Thoracic aorta (tissue), 2 donors: Measurements from ENCODE around the gene MRPL41. TPM values are rescaled to one million over a fixed set of nuclear protein-coding genes. Genes with fewer than 3 reads are reported as not detected.
"Not testable (repeated sequence)": the region's sequence is repeated elsewhere in the genome, so short reads cannot be mapped to it uniquely, and the experiment has no call there.

Experiments
- ATAC-seq: fragments of 150-250 bp; one replicate; pipeline ENCODE4 v1.8.0; 2017; ENCODE audit warnings: low read depth; ENCODE audit not compliant: insufficient number of reproducible peaks, low FRiP score
- DNase-seq: peaks from one replicate; pipeline ENCODE4 v3.0.0-alpha.2; 2020; ENCODE audit warnings: low spot score
- H3K27ac ChIP-seq, 2 donors: fragments of 200-600 bp; sonication (generic); 1 replicate in 1 of 2; 2 replicates in 1 of 2; pipeline ENCODE4 v1.5.1; 2016; ENCODE audit warnings: mild to moderate bottlenecking in 2 of 2, moderate library complexity in 2 of 2
- H3K27me3 ChIP-seq: fragments of 200-600 bp; sonication (generic); replicated peaks from 2 replicates; pipeline ENCODE4 v1.6.0; 2016; ENCODE audit warnings: mild to moderate bottlenecking; ENCODE audit not compliant: insufficient read depth
- H3K36me3 ChIP-seq: fragments of 200-600 bp; sonication (generic); one replicate; pipeline ENCODE4 v1.5.1; 2016
- H3K4me1 ChIP-seq, 2 donors: fragments of 200-600 bp; sonication (generic); 1 replicate in 1 of 2; 2 replicates in 1 of 2; pipeline versions ENCODE4 v1.5.1 to v1.6.0; 2016; ENCODE audit warnings: low read depth in 2 of 2, mild to moderate bottlenecking in 1 of 2; ENCODE audit not compliant: control insufficient read depth in 1 of 2
- H3K4me3 ChIP-seq: fragments of 200-600 bp; sonication (generic); 2 replicates; pipeline ENCODE4 v1.5.1; 2016; ENCODE audit warnings: mild to moderate bottlenecking
- H3K9me3 ChIP-seq: fragments of 200-600 bp; sonication (generic); 2 replicates; pipeline ENCODE4 v1.5.1; 2016
- total RNA-seq, 2 donors: library from RNA; depleted of rRNA; stranded (reverse); fragments of >200 nt; gene quantifications; one replicate each; pipeline versions ENCODE4 v1.1.0 to v1.2.3, GENCODE V29; 2016
- TF ChIP-seq, protein P1 (sequence below): fragments of 200-600 bp; sonication (generic); IDR thresholded peaks from one replicate; pipeline ENCODE4 v1.5.1; 2019; ENCODE audit warnings: antibody characterized with exemption

The MRPL41 gene
- total RNA-seq, 2 donors from 2014 or later = 23.5 to 54.3 TPM

DNA sequence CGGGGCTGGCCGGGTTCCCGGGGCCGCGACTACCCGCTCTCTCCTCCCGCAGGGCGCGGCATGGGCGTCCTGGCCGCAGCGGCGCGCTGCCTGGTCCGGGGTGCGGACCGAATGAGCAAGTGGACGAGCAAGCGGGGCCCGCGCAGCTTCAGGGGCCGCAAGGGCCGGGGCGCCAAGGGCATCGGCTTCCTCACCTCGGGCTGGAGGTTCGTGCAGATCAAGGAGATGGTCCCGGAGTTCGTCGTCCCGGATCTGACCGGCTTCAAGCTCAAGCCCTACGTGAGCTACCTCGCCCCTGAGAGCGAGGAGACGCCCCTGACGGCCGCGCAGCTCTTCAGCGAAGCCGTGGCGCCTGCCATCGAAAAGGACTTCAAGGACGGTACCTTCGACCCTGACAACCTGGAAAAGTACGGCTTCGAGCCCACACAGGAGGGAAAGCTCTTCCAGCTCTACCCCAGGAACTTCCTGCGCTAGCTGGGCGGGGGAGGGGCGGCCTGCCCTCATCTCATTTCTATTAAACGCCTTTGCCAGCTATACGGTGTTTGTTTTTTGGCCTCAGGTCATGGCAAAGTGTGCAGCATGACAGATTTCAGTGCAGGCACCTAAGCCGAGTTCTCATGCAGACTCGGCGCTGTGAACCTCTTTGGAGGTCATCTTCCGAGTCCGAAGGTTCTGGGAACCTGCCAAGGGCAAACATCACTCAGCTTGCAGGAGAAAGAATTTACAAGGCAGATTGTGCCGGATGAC lies 516 bp downstream of the MRPL41 start:
- ATAC-seq = peak; percentile 4
- TF ChIP-seq, protein P1, sequence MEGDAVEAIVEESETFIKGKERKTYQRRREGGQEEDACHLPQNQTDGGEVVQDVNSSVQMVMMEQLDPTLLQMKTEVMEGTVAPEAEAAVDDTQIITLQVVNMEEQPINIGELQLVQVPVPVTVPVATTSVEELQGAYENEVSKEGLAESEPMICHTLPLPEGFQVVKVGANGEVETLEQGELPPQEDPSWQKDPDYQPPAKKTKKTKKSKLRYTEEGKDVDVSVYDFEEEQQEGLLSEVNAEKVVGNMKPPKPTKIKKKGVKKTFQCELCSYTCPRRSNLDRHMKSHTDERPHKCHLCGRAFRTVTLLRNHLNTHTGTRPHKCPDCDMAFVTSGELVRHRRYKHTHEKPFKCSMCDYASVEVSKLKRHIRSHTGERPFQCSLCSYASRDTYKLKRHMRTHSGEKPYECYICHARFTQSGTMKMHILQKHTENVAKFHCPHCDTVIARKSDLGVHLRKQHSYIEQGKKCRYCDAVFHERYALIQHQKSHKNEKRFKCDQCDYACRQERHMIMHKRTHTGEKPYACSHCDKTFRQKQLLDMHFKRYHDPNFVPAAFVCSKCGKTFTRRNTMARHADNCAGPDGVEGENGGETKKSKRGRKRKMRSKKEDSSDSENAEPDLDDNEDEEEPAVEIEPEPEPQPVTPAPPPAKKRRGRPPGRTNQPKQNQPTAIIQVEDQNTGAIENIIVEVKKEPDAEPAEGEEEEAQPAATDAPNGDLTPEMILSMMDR = no peak
- H3K4me1 ChIP-seq = peaks cover 16 to 39% of the 10 kb centered on the region in 2 donors

DNA sequence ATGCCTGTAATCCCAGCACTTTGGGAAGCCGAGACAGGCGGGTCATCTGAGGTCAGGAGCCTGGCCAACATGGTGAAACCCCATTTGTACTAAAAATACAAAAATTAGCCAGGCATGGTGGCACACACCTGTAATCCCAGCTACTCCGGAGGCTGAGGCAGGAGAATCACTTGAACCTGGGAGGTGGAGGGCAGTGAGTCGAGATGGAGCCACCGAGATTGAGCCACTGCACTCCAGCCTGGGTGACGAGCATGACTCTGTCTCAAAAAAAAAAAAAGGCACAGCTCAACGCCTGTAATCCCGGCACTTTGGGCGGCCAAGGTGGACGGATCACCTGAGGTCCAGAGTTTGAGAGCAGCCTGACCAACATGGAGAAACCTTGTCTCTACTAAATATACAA lies 2.0 kb downstream of the MRPL41 start:
- not testable (repeated sequence) for H3K4me3 ChIP-seq, ATAC-seq, H3K27me3 ChIP-seq, DNase-seq, H3K27ac ChIP-seq, H3K9me3 ChIP-seq
- Histone ChIP-seq H3K36me3 (peaks cover 21% of the 10 kb centered on the region), H3K4me1 (peaks cover 15 to 24% of the 10 kb centered on the region in 2 donors)

More for the DNA sequence above, 516 bp downstream of the MRPL41 start:
- Histone ChIP-seq H3K36me3 (peaks cover 18% of the 10 kb centered on the region), H3K4me3 (peak overlapping the region; percentile 96), H3K27ac (peak overlapping the region; percentile 60 to 84), H3K9me3 (no peaks in the 10 kb centered on the region), H3K27me3 (no peaks in the 10 kb centered on the region)
- no peak for DNase-seq

- Histone ChIP-seq H3K36me3 (peaks cover 21% of the 10 kb centered on the region), H3K27ac (no peak overlapping the region), H3K4me1 (peaks cover 11 to 17% of the 10 kb centered on the region in 2 donors), H3K9me3 (no peaks in the 10 kb centered on the region), H3K4me3 (no peak overlapping the region), H3K27me3 (no peaks in the 10 kb centered on the region)
- no peak for DNase-seq
- no peak for ATAC-seq
- TF ChIP-seq, protein P1 = no peak
Observed at GRCh38 chr9:137554349-137554748, 2.7 kb downstream of the MRPL41 start.

GRCh38 chr9:137555179-137555578 lies 3.5 kb downstream of the MRPL41 start:
- no peak overlapping the region for H3K27ac ChIP-seq
- H3K9me3 ChIP-seq = no peaks in the 10 kb centered on the region
- no peaks in the 10 kb centered on the region for H3K27me3 ChIP-seq
- peaks cover 5 to 9% of the 10 kb centered on the region in 2 donors for H3K4me1 ChIP-seq
- TF ChIP-seq, protein P1 = no peak
- H3K36me3 ChIP-seq = peaks cover 21% of the 10 kb centered on the region
- DNase-seq (no peak), ATAC-seq (no peak)
- no peak overlapping the region for H3K4me3 ChIP-seq

DNA sequence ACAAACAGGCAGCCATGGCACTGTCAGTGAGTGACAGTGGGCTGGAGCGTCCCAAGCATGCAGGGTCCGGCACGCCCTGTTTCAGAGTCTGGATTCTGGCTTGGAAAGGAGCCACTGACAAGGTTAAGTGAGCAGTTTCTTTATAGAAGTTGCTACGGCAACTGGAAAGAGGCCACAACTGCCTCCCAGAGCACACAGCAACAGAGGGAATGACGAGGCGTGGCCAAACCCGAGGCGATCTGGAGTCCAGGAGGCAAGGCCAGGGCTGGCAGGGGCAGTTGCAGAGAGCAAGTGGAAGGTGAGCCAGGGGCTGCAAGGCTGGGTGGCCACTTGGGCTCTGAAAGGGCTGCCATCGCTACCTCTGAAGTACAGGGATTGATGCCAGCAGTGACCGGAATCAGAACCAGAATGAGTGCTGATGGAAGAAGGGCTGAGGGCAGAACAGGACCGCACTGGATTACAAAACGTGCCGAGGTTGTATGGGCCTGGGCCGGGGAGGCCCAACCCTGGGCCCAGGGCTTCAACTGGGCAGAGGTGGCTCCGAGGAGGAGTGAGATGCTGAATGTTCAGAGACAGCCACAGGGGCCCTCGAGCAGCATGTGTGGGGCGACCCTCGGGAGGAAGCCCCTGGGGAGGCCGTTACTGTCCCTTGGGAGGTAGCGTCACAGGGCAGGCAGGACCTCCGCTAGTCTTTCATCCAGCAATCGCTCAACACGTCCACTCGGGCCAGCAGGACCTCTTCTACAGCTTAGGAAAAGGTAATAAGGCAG lies 4.6 kb downstream of the MRPL41 start:
- no peak for ATAC-seq

More for the DNA sequence above, 4.6 kb downstream of the MRPL41 start:
- Histone ChIP-seq H3K4me3 (no peak overlapping the region), H3K4me1 (peaks cover 4 to 7% of the 10 kb centered on the region in 2 donors), H3K27ac (no peak overlapping the region), H3K27me3 (no peaks in the 10 kb centered on the region), H3K9me3 (no peaks in the 10 kb centered on the region), H3K36me3 (peaks cover 21% of the 10 kb centered on the region)
- no peak for DNase-seq
- TF ChIP-seq, protein P1 = no peak
